ENCODE measurements around the gene DNAH2.

DNAH2 gene

DNA sequence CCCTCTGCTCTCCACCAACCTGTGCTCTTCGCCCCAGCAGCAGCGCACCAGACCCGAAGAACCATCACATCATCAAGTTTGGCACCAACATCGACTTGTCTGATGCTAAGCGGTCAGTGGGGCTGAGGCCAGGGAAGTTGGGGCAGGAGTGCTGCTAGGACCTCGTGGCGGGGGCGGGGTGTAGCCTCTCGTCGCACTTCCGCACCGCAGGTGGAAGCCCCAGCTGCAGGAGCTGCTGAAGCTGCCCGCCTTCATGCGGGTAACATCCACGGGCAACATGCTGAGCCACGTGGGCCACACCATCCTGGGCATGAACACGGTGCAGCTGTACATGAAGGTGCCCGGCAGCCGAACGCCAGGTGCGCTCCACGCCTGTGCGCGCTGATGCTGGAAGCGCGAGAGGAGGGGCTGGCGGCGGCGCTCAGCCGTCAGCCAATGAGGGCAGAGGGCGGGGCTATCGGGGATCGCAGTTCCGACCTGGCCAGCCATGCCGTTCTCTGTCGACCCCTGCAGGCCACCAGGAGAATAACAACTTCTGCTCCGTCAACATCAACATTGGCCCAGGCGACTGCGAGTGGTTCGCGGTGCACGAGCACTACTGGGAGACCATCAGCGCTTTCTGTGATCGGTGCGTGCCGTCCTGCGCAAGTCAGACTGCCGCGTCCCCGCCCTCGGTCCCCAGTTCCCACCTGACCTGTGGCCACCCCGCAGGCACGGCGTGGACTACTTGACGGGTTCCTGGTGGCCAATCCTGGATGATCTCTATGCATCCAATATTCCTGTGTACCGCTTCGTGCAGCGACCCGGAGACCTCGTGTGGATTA, 134.1 kb downstream of the DNAH2 start:
- H3K9me3 ChIP-seq (ENCODE audit: low read length) = no peaks in the 10 kb centered on the region
- peaks cover 26% of the 10 kb centered on the region for H3K4me1 ChIP-seq (ENCODE audit: insufficient read depth, low read length)
- no peak overlapping the region for H3K4me3 ChIP-seq (ENCODE audit: low read depth in 1 of 2, low read length in 2 of 2)
- peak overlapping the region; percentile 17 for H3K27ac ChIP-seq (ENCODE audit: low read depth, low read length)
- H3K36me3 ChIP-seq (ENCODE audit: insufficient read depth, low read length) = peaks cover 45% of the 10 kb centered on the region
- no peaks in the 10 kb centered on the region for H3K27me3 ChIP-seq (ENCODE audit: control insufficient read depth in 1 of 2, insufficient read depth in 2 of 2, low read length in 2 of 2)
- H3K9ac ChIP-seq (ENCODE audit: low read length) = no peak overlapping the region

- peaks cover 27% of the 10 kb centered on the region for H3K4me1 ChIP-seq (ENCODE audit: insufficient read depth, low read length)
- no peaks in the 10 kb centered on the region for H3K9me3 ChIP-seq (ENCODE audit: low read length)
- peaks cover 40% of the 10 kb centered on the region for H3K36me3 ChIP-seq (ENCODE audit: insufficient read depth, low read length)
- peak overlapping the region; percentile 17 for H3K27ac ChIP-seq (ENCODE audit: low read depth, low read length)
- no peak overlapping the region for H3K9ac ChIP-seq (ENCODE audit: low read length)
- H3K4me3 ChIP-seq (ENCODE audit: low read depth in 1 of 2, low read length in 2 of 2) = no peak overlapping the region
- no peaks in the 10 kb centered on the region for H3K27me3 ChIP-seq (ENCODE audit: control insufficient read depth in 1 of 2, insufficient read depth in 2 of 2, low read length in 2 of 2)
Observed at GRCh38 chr17:7852262-7852670, 134.7 kb downstream of the DNAH2 start.

GRCh38 chr17:7852919-7853690, 135.6 kb downstream of the DNAH2 start:
- H3K4me3 ChIP-seq (ENCODE audit: low read depth in 1 of 2, low read length in 2 of 2) = no peak overlapping the region
- H3K36me3 ChIP-seq (ENCODE audit: insufficient read depth, low read length) = peaks cover 39% of the 10 kb centered on the region
- no peak overlapping the region for H3K27ac ChIP-seq (ENCODE audit: low read depth, low read length)

GRCh38 chr17:7853691-7854038, 136.1 kb downstream of the DNAH2 start:
- peaks cover 32% of the 10 kb centered on the region for H3K4me1 ChIP-seq (ENCODE audit: insufficient read depth, low read length)
- no peak overlapping the region for H3K4me3 ChIP-seq (ENCODE audit: low read depth in 1 of 2, low read length in 2 of 2)
- H3K27me3 ChIP-seq (ENCODE audit: control insufficient read depth in 1 of 2, insufficient read depth in 2 of 2, low read length in 2 of 2) = no peaks in the 10 kb centered on the region
- peaks cover 39% of the 10 kb centered on the region for H3K36me3 ChIP-seq (ENCODE audit: insufficient read depth, low read length)
- H3K9ac ChIP-seq (ENCODE audit: low read length) = no peak overlapping the region
- no peak overlapping the region for H3K27ac ChIP-seq (ENCODE audit: low read depth, low read length)
- no peaks in the 10 kb centered on the region for H3K9me3 ChIP-seq (ENCODE audit: low read length)

More at GRCh38 chr17:7852919-7853690, 135.6 kb downstream of the DNAH2 start:
- H3K27me3 ChIP-seq (ENCODE audit: control insufficient read depth in 1 of 2, insufficient read depth in 2 of 2, low read length in 2 of 2) = no peaks in the 10 kb centered on the region
- peaks cover 27% of the 10 kb centered on the region for H3K4me1 ChIP-seq (ENCODE audit: insufficient read depth, low read length)
- no peaks in the 10 kb centered on the region for H3K9me3 ChIP-seq (ENCODE audit: low read length)
- H3K9ac ChIP-seq (ENCODE audit: low read length) = no peak overlapping the region

DNA sequence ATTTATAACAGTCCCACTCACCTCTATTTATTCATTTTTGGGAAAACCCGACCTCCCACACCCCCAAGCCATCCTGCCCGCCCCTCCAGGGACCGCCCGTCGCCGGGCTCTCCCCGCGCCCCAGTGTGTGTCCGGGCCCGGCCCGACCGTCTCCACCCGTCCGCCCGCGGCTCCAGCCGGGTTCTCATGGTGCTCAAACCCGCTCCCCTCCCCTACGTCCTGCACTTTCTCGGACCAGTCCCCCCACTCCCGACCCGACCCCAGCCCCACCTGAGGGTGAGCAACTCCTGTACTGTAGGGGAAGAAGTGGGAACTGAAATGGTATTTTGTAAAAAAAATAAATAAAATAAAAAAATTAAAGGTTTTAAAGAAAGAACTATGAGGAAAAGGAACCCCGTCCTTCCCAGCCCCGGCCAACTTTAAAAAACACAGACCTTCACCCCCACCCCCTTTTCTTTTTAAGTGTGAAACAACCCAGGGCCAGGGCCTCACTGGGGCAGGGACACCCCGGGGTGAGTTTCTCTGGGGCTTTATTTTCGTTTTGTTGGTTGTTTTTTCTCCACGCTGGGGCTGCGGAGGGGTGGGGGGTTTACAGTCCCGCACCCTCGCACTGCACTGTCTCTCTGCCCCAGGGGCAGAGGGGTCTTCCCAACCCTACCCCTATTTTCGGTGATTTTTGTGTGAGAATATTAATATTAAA, 136.7 kb downstream of the DNAH2 start:
- Histone ChIP-seq H3K27ac (ENCODE audit: low read depth, low read length) (no peak overlapping the region), H3K36me3 (ENCODE audit: insufficient read depth, low read length) (peaks cover 36% of the 10 kb centered on the region), H3K27me3 (ENCODE audit: control insufficient read depth in 1 of 2, insufficient read depth in 2 of 2, low read length in 2 of 2) (no peaks in the 10 kb centered on the region), H3K4me3 (ENCODE audit: low read depth in 1 of 2, low read length in 2 of 2) (no peak overlapping the region), H3K9ac (ENCODE audit: low read length) (no peak overlapping the region), H3K9me3 (ENCODE audit: low read length) (no peaks in the 10 kb centered on the region), H3K4me1 (ENCODE audit: insufficient read depth, low read length) (peaks cover 38% of the 10 kb centered on the region)

GRCh38 chr17:7854851-7855659, 137.5 kb downstream of the DNAH2 start, which contains the start of gene TMEM88:
Gene TMEM88, plus strand, starts transcription at chr17:7855066. Its CDS starts 9 bp downstream, at chr17:7855075.
- Histone ChIP-seq H3K9me3 (ENCODE audit: low read length) (no peaks in the 10 kb centered on the region), H3K4me1 (ENCODE audit: insufficient read depth, low read length) (peaks cover 39% of the 10 kb centered on the region), H3K36me3 (ENCODE audit: insufficient read depth, low read length) (peaks cover 28% of the 10 kb centered on the region), H3K9ac (ENCODE audit: low read length) (no peak within 1 kb of the TSS), H3K27me3 (ENCODE audit: control insufficient read depth in 1 of 2, insufficient read depth in 2 of 2, low read length in 2 of 2) (no peaks in the 10 kb centered on the region), H3K4me3 (ENCODE audit: low read depth in 1 of 2, low read length in 2 of 2) (peak within 1 kb of the TSS in 1 of 2 donors; percentile 80), H3K27ac (ENCODE audit: low read depth, low read length) (peak within 1 kb of the TSS; percentile 89)

DNA sequence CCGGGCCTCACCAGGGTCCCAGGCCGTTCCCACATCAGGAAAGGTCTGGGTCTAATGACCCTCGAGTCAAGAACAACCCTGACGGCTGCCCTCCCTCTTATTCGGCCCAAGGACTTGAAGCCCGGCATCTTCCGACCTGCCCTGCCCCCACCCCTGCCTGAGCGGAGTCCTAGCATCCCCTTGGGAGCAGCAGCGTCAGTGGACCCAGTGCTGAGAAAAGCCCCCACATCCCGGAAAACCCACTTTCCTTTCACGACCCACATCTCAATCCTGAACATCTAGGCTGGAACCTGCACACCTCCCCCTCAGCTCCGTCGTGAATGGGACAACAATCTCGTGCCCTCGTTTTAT, 138.1 kb downstream of the DNAH2 start:
- H3K27ac ChIP-seq (ENCODE audit: low read depth, low read length) = peak overlapping the region; percentile 89
- H3K4me1 ChIP-seq (ENCODE audit: insufficient read depth, low read length) = peaks cover 39% of the 10 kb centered on the region
- H3K9ac ChIP-seq (ENCODE audit: low read length) = no peak overlapping the region

DNA sequence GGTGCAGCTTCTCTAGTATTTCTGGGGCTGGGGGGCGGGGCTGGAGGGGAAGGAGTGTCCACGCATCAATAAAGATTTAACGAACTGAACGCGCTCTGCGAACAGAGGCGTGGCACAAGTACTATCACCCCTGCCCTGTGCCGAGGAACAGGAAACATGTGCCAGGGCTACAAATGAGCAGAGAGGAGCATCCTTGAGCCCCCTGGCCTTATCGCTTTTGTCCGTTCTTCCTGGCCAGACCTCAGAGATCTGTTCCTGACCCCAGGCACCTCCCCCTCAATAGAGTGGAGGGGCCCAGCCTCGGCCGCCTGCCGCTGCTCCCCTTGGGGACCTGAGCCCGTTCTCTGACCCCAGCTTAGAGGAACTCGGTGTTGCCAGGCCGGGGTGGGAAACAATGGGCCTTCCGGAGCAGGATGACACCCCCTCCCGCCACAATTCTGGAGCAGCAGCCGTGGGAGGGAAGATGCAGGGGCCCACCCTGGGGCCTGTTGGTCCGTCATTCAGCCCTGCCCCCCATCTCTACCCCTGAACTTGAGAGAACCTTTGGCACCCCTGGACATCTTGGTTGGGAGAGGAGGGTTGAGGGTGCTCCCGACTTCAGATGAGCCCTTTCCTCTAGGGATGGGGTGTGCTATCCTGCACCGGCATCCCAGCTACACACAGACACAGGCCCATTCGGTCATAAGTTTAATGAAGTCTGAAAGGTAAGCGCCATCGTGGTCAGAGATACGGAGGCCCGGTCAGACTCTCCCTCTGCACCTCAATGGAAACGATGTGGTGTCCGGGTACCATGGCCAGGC, 138.7 kb downstream of the DNAH2 start:
- no peaks in the 10 kb centered on the region for H3K27me3 ChIP-seq (ENCODE audit: control insufficient read depth in 1 of 2, insufficient read depth in 2 of 2, low read length in 2 of 2)
- peak overlapping the region; percentile 89 for H3K27ac ChIP-seq (ENCODE audit: low read depth, low read length)
- peak overlapping the region; percentile 51 to 80 for H3K4me3 ChIP-seq (ENCODE audit: low read depth in 1 of 2, low read length in 2 of 2)
- H3K9ac ChIP-seq (ENCODE audit: low read length) = peak overlapping the region; percentile 75
- H3K9me3 ChIP-seq (ENCODE audit: low read length) = no peaks in the 10 kb centered on the region
- H3K4me1 ChIP-seq (ENCODE audit: insufficient read depth, low read length) = peaks cover 38% of the 10 kb centered on the region
- H3K36me3 ChIP-seq (ENCODE audit: insufficient read depth, low read length) = peaks cover 16% of the 10 kb centered on the region

More for the DNA sequence above, 138.1 kb downstream of the DNAH2 start:
- peaks cover 22% of the 10 kb centered on the region for H3K36me3 ChIP-seq (ENCODE audit: insufficient read depth, low read length)
- no peaks in the 10 kb centered on the region for H3K9me3 ChIP-seq (ENCODE audit: low read length)
- H3K4me3 ChIP-seq (ENCODE audit: low read depth in 1 of 2, low read length in 2 of 2) = peak overlapping the region in 1 of 2 donors; percentile 80
- no peaks in the 10 kb centered on the region for H3K27me3 ChIP-seq (ENCODE audit: control insufficient read depth in 1 of 2, insufficient read depth in 2 of 2, low read length in 2 of 2)

DNA sequence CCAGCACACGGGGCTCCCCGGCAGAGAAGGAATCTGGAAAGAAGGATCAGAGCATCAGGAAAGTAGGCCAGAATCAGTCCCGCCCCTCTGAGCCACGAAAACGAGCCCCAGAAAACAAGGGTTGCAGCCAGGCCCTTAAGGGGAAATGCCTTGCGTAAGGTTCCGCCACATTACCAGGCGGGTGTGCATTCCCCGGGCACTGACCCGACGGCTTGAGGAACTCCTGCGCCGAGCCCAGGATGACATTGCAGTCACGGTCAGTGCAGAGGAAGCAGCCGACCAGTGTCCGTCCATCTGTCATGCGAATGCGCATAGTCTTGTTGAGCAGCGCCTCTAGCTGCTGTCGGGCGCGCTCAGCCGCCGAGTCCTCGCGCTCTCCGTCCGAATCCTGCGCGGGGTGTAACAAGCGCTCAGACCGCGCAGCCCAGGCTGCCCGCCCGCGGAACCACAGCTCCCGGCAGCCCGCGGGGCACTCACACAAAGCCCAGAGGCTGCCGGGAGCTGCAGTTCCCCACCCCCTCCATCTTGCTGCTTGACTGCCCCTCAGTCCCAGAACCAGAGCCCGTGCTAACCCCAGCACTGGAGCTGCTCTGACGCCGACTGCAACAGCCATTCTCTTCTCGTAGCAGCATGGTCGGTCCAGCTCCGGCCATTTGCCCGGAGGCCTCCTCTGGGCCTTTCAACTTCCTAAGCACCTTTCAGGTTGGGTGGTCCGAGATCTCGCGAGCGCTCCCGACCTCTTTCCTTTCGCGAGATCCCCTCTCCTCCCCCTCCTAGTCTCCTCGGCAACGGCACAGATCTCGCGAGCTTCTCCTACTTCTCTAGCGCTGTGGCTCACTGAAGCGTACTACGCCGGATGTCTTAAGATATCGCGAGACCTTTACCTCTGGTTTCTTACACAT, 139.5 kb downstream of the DNAH2 start, which contains the start of gene NAA38:
TSS of gene NAA38 (minus strand) at position 749 of the 902 bp plus-strand sequence. CDS start at position 653, 96 bp downstream.
- H3K9ac ChIP-seq (ENCODE audit: low read length) = peak within 1 kb of the TSS; percentile 75
- H3K27me3 ChIP-seq (ENCODE audit: control insufficient read depth in 1 of 2, insufficient read depth in 2 of 2, low read length in 2 of 2) = no peaks in the 10 kb centered on the region
- H3K4me1 ChIP-seq (ENCODE audit: insufficient read depth, low read length) = peaks cover 31% of the 10 kb centered on the region
- peak within 1 kb of the TSS; percentile 89 for H3K27ac ChIP-seq (ENCODE audit: low read depth, low read length)
- peaks cover 11% of the 10 kb centered on the region for H3K36me3 ChIP-seq (ENCODE audit: insufficient read depth, low read length)
- no peaks in the 10 kb centered on the region for H3K9me3 ChIP-seq (ENCODE audit: low read length)
- H3K4me3 ChIP-seq (ENCODE audit: low read depth in 1 of 2, low read length in 2 of 2) = peak within 1 kb of the TSS; percentile 56 to 80
